ENCODE data around the gene NPTXR. TPM values are rescaled to one million over a fixed set of nuclear protein-coding genes. Genes with fewer than 3 reads are reported as not detected.

The NPTXR gene
- total RNA-seq, 1 experiment from 2014 or later, result 12.8 TPM

DNA sequence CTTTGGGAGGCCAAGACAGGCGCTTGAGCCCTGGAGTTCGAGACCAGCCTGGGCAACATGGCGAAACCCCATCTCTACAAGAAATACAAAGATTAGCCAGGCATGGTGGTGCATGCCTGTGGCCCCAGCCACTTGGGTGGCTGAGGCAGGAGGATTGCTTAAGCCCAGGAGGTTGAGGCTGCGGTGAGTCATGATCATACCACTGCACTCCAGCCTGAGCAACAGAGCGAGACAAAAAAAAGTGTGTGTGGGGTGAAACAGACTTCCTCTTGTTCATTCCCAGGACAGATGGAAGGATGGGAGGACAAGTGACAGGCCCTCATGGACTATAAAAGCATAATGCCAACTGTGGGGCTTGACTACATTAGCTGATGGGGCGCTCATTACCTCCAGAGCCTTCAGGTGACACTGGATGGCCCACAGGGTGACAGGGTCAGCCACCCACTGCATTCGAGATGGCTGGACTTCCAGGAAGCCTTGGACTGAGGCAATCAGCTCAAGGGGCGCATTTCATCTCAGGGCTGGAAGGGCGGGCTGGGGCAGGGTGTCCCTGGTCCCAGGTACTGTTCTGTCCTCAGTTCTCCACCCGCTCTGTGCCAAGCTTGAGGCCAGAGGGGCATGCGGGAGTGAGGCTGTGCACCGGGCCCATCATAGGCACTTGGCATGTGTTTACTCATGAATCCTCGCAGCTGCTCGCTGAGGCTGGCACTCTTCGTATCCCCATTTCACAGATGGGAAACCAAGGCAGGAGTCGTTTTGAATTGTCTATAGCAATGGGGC is 12.5 kb downstream of the NPTXR start:
- no peaks in the 10 kb centered on the region for H3K9me3 ChIP-seq (ENCODE audit: control insufficient read depth in 1 of 2, insufficient read depth in 1 of 2, low read depth in 1 of 2, low read length in 2 of 2)
- RAD21 ChIA-PET (ENCODE audit: low non-redundant PET in 1 of 2, low total read pairs in 2 of 2, uncharacterized antibody in 2 of 2, unreplicated experiment in 2 of 2), result no interaction called here
- H4K20me1 ChIP-seq (ENCODE audit: insufficient read depth), result no peaks in the 10 kb centered on the region
- no peaks in the 10 kb centered on the region for H3K36me3 ChIP-seq (ENCODE audit: control insufficient read depth in 1 of 2, insufficient read depth in 2 of 2, low read length in 2 of 2)
- H3K4me2 ChIP-seq (ENCODE audit: low read length), result peak overlapping the region; percentile 50
- no peak overlapping the region for H3K27ac ChIP-seq (ENCODE audit: low read depth, low read length)
- intact Hi-C loops (cut with micrococcal nuclease), result no loop called here
- H3K4me1 ChIP-seq (ENCODE audit: control insufficient read depth in 1 of 2, insufficient read depth in 2 of 2, low read length in 2 of 2), result peaks cover 10 to 26% of the 10 kb centered on the region in 2 experiments
- H2AFZ ChIP-seq (ENCODE audit: low read depth, low read length, poor library complexity, severe bottlenecking), result no peak overlapping the region
- no TSS peak for BruUV-seq (replicated peaks)
- ATAC-seq (peak; percentile 65), DNase-seq (ENCODE audit: low read depth, low spot score) (no peak)
- POLR2A ChIA-PET, result no interaction called here
- H3K79me2 ChIP-seq (ENCODE audit: insufficient read depth, low read length), result no peaks in the 10 kb centered on the region
- no peak overlapping the region for H3K4me3 ChIP-seq (replicated peaks in 1 of 2; ENCODE audit: low read depth in 1 of 2, low read length in 2 of 2)
- no peaks in the 10 kb centered on the region for H3K9me2 ChIP-seq (ENCODE audit: insufficient read depth)
- CTCF ChIA-PET, result no interaction called here
- TF ChIP-seq SP1 (IDR thresholded peaks at IDR 0.05; ENCODE audit: low read depth) (no peak), CEBPB (IDR thresholded peaks at IDR 0.05; ENCODE audit: low read depth) (peak; percentile 78; the same call in 1 of the 2 replicates), ZFX (IDR thresholded peaks at IDR 0.05) (no peak)
- H3K9ac ChIP-seq (ENCODE audit: low read length), result no peak overlapping the region
- H3K27me3 ChIP-seq (ENCODE audit: insufficient read depth, low read length), result no peaks in the 10 kb centered on the region

GRCh38 chr22:38830845-38831108 is 13.1 kb downstream of the NPTXR start:
- no peaks in the 10 kb centered on the region for H3K9me3 ChIP-seq (ENCODE audit: control insufficient read depth in 1 of 2, insufficient read depth in 1 of 2, low read depth in 1 of 2, low read length in 2 of 2)
- H3K27ac ChIP-seq (ENCODE audit: low read depth, low read length), result no peak overlapping the region
- BruUV-seq (replicated peaks), result no TSS peak
- H2AFZ ChIP-seq (ENCODE audit: low read depth, low read length, poor library complexity, severe bottlenecking), result no peak overlapping the region
- H3K27me3 ChIP-seq (ENCODE audit: insufficient read depth, low read length), result no peaks in the 10 kb centered on the region
- H3K9me2 ChIP-seq (ENCODE audit: insufficient read depth), result no peaks in the 10 kb centered on the region
- no peaks in the 10 kb centered on the region for H3K36me3 ChIP-seq (ENCODE audit: control insufficient read depth in 1 of 2, insufficient read depth in 2 of 2, low read length in 2 of 2)
- H3K9ac ChIP-seq (ENCODE audit: low read length), result no peak overlapping the region
- H4K20me1 ChIP-seq (ENCODE audit: insufficient read depth), result no peaks in the 10 kb centered on the region
- H3K4me1 ChIP-seq (ENCODE audit: control insufficient read depth in 1 of 2, insufficient read depth in 2 of 2, low read length in 2 of 2), result peaks cover 9 to 20% of the 10 kb centered on the region in 2 experiments
- DNase-seq (ENCODE audit: low read depth, low spot score) (no peak), ATAC-seq (peak; percentile 10; the same call in 1 of the 2 replicates)
- intact Hi-C loops (cut with micrococcal nuclease), result no loop called here
- peak overlapping the region; percentile 50; the same call in 1 of the 2 replicates for H3K4me2 ChIP-seq (ENCODE audit: low read length)
- no peak overlapping the region for H3K4me3 ChIP-seq (replicated peaks in 1 of 2; ENCODE audit: low read depth in 1 of 2, low read length in 2 of 2)
- CTCF ChIA-PET, result no interaction called here
- POLR2A ChIA-PET, result no interaction called here
- no peaks in the 10 kb centered on the region for H3K79me2 ChIP-seq (ENCODE audit: insufficient read depth, low read length)
- RAD21 ChIA-PET (ENCODE audit: low non-redundant PET in 1 of 2, low total read pairs in 2 of 2, uncharacterized antibody in 2 of 2, unreplicated experiment in 2 of 2), result no interaction called here
- TF ChIP-seq YY1 (IDR thresholded peaks at IDR 0.05; ENCODE audit: extremely low read depth, insufficient replicate concordance, low read depth, low read length) (no peak), SRF (IDR thresholded peaks at IDR 0.05; ENCODE audit: low read depth) (no peak), EZH2phosphoT487 (IDR thresholded peaks at IDR 0.05; ENCODE audit: borderline replicate concordance) (no peak), SIN3A (IDR thresholded peaks at IDR 0.05; ENCODE audit: low read depth) (no peak), ELF1 (IDR thresholded peaks at IDR 0.05; ENCODE audit: borderline replicate concordance, low read depth) (no peak), ZFX (IDR thresholded peaks at IDR 0.05) (no peak), SP1 (IDR thresholded peaks at IDR 0.05; ENCODE audit: low read depth) (no peak), TCF7L2 (IDR thresholded peaks at IDR 0.05; ENCODE audit: borderline replicate concordance, extremely low read depth, insufficient read depth, insufficient read length) (no peak), CBX3 (IDR thresholded peaks at IDR 0.05; ENCODE audit: low read depth) (no peak), FOSL1 (IDR thresholded peaks at IDR 0.05; ENCODE audit: low read depth) (no peak), CEBPB (IDR thresholded peaks at IDR 0.05; ENCODE audit: low read depth) (no peak), ATF3 (IDR thresholded peaks at IDR 0.05) (no peak), POLR2AphosphoS5 (IDR thresholded peaks at IDR 0.05; ENCODE audit: low read depth, low read length) (no peak), RAD21 (IDR thresholded peaks at IDR 0.05; ENCODE audit: low read depth) (no peak), ZNF274 (IDR thresholded peaks at IDR 0.05; ENCODE audit: low read depth, low read length) (no peak)
- TF ChIP-seq, protein P1, sequence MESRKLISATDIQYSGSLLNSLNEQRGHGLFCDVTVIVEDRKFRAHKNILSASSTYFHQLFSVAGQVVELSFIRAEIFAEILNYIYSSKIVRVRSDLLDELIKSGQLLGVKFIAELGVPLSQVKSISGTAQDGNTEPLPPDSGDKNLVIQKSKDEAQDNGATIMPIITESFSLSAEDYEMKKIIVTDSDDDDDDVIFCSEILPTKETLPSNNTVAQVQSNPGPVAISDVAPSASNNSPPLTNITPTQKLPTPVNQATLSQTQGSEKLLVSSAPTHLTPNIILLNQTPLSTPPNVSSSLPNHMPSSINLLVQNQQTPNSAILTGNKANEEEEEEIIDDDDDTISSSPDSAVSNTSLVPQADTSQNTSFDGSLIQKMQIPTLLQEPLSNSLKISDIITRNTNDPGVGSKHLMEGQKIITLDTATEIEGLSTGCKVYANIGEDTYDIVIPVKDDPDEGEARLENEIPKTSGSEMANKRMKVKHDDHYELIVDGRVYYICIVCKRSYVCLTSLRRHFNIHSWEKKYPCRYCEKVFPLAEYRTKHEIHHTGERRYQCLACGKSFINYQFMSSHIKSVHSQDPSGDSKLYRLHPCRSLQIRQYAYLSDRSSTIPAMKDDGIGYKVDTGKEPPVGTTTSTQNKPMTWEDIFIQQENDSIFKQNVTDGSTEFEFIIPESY (IDR thresholded peaks at IDR 0.05; ENCODE audit: extremely low read depth, insufficient replicate concordance, low read length), result no peak
- TF ChIP-seq, protein P2, sequence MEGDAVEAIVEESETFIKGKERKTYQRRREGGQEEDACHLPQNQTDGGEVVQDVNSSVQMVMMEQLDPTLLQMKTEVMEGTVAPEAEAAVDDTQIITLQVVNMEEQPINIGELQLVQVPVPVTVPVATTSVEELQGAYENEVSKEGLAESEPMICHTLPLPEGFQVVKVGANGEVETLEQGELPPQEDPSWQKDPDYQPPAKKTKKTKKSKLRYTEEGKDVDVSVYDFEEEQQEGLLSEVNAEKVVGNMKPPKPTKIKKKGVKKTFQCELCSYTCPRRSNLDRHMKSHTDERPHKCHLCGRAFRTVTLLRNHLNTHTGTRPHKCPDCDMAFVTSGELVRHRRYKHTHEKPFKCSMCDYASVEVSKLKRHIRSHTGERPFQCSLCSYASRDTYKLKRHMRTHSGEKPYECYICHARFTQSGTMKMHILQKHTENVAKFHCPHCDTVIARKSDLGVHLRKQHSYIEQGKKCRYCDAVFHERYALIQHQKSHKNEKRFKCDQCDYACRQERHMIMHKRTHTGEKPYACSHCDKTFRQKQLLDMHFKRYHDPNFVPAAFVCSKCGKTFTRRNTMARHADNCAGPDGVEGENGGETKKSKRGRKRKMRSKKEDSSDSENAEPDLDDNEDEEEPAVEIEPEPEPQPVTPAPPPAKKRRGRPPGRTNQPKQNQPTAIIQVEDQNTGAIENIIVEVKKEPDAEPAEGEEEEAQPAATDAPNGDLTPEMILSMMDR (IDR thresholded peaks at IDR 0.05 in 2 of 3, conservative IDR thresholded peaks at IDR 0.05 in 1 of 3; ENCODE audit: borderline replicate concordance in 1 of 3, insufficient read depth in 1 of 3, low read depth in 2 of 3, low read length in 2 of 3), result no peak

All from HCT116 (cell line).